ENCODE data around the gene CRYBG2. TPM values are rescaled to one million over a fixed set of nuclear protein-coding genes. Genes with fewer than 3 reads are reported as not detected.
A peak's percentile ranks its signal among the peaks of the same experiment; 100 is the strongest.
"Not testable (repeated sequence)": the region's sequence is repeated elsewhere in the genome, so short reads cannot be mapped to it uniquely, and the experiment has no call there.

Gene CRYBG2
- total RNA-seq, 2 donors from 2014 or later, result 12.8 to 30.3 TPM

- Histone ChIP-seq H3K9me3 (no peaks in the 10 kb centered on the region), H3K4me3 (no peak overlapping the region), H3K4me1 (no peaks in the 10 kb centered on the region), H3K36me3 (no peaks in the 10 kb centered on the region), H3K9ac (ENCODE audit: low read depth in 2 of 2, low read length in 2 of 2) (no peak overlapping the region), H3K27ac (no peak overlapping the region), H3K27me3 (no peaks in the 10 kb centered on the region)
- intact Hi-C loops (cut with DNase I), result no loop called here
- no peak for TF ChIP-seq CTCF (IDR thresholded peaks at IDR 0.05)
- no peak for DNase-seq
Observed at GRCh38 chr1:26337625-26338024, 16.3 kb downstream of the CRYBG2 start.

- Histone ChIP-seq H3K9me3 (no peaks in the 10 kb centered on the region), H3K4me3 (no peak overlapping the region), H3K27me3 (no peaks in the 10 kb centered on the region), H3K27ac (no peak overlapping the region), H3K4me1 (no peaks in the 10 kb centered on the region), H3K9ac (ENCODE audit: low read depth in 2 of 2, low read length in 2 of 2) (no peak overlapping the region), H3K36me3 (no peaks in the 10 kb centered on the region)
- intact Hi-C loops (cut with DNase I), result no loop called here
- no peak for TF ChIP-seq CTCF (IDR thresholded peaks at IDR 0.05)
- no peak for DNase-seq
Observed at GRCh38 chr1:26337206-26337535, 16.8 kb downstream of the CRYBG2 start.

- intact Hi-C loops (cut with DNase I), result no loop called here
- Histone ChIP-seq H3K27me3 (no peaks in the 10 kb centered on the region), H3K4me1 (no peaks in the 10 kb centered on the region), H3K27ac (no peak overlapping the region), H3K4me3 (peak overlapping the region; percentile 54), H3K9me3 (no peaks in the 10 kb centered on the region), H3K9ac (ENCODE audit: low read depth in 2 of 2, low read length in 2 of 2) (no peak overlapping the region), H3K36me3 (no peaks in the 10 kb centered on the region)
- no peak for TF ChIP-seq CTCF (IDR thresholded peaks at IDR 0.05)
- peak; percentile 97 for DNase-seq
Observed at GRCh38 chr1:26336477-26337205, 17.3 kb downstream of the CRYBG2 start.

GRCh38 chr1:26335774-26336476 lies 18.0 kb downstream of the CRYBG2 start:
- no peaks in the 10 kb centered on the region for H3K9me3 ChIP-seq
- TF ChIP-seq CTCF (IDR thresholded peaks at IDR 0.05), result no peak
- no peaks in the 10 kb centered on the region for H3K36me3 ChIP-seq
- intact Hi-C loops (cut with DNase I), result no loop called here
- H3K27ac ChIP-seq, result no peak overlapping the region
- H3K27me3 ChIP-seq, result no peaks in the 10 kb centered on the region
- no peak for DNase-seq
- H3K4me1 ChIP-seq, result no peaks in the 10 kb centered on the region
- peak overlapping the region; percentile 54 for H3K4me3 ChIP-seq
- peak overlapping the region in 1 of 2 donors; percentile 13 for H3K9ac ChIP-seq (ENCODE audit: low read depth in 2 of 2, low read length in 2 of 2)

- H3K4me1 ChIP-seq; H3K9me3 ChIP-seq; H3K4me3 ChIP-seq; DNase-seq; intact Hi-C loops (cut with DNase I); H3K27me3 ChIP-seq; H3K27ac ChIP-seq; H3K9ac ChIP-seq (ENCODE audit: low read depth in 2 of 2, low read length in 2 of 2); H3K36me3 ChIP-seq: not testable (repeated sequence)
Observed at GRCh38 chr1:26333312-26333711, 20.6 kb downstream of the CRYBG2 start.

- DNase-seq, result no peak
- intact Hi-C loops (cut with DNase I), result no loop called here
- no peaks in the 10 kb centered on the region for H3K4me1 ChIP-seq
- no peak overlapping the region for H3K27ac ChIP-seq
- no peak overlapping the region for H3K4me3 ChIP-seq
- H3K27me3 ChIP-seq, result no peaks in the 10 kb centered on the region
- no peak overlapping the region for H3K9ac ChIP-seq (ENCODE audit: low read depth in 2 of 2, low read length in 2 of 2)
- H3K9me3 ChIP-seq, result no peaks in the 10 kb centered on the region
- H3K36me3 ChIP-seq, result no peaks in the 10 kb centered on the region
- no peak for TF ChIP-seq CTCF (IDR thresholded peaks at IDR 0.05)
Observed at GRCh38 chr1:26330276-26330675, 23.7 kb downstream of the CRYBG2 start.

GRCh38 chr1:26329380-26329779 lies 24.6 kb downstream of the CRYBG2 start:
- H3K27ac ChIP-seq; H3K27me3 ChIP-seq; H3K36me3 ChIP-seq; H3K9me3 ChIP-seq; DNase-seq; H3K9ac ChIP-seq (ENCODE audit: low read depth in 2 of 2, low read length in 2 of 2); H3K4me3 ChIP-seq; H3K4me1 ChIP-seq: not testable (repeated sequence)
- intact Hi-C loops (cut with DNase I), result loop anchor here (10.0 kb wide), 1 partner anchor 165 kb away; the partner anchor contains the start of genes C1orf232 and ZNF593
